HG03342 (cell line): Measurements from ENCODE around the gene FAAH2.
"Not testable (repeated sequence)": the region's sequence is repeated elsewhere in the genome, so short reads cannot be mapped to it uniquely, and the experiment has no call there.

Experiments
- ATAC-seq: cut with Tn5 transposase; IDR thresholded peaks from one replicate; pipeline ENCODE4 v1.9.1; 2021; ENCODE audit warnings: mild to moderate bottlenecking, moderate library complexity; ENCODE audit not compliant: unreplicated experiment

FAAH2 gene

GRCh38 chrX:57380026-57380796 lies 93.7 kb downstream of the FAAH2 start:
- no peak for ATAC-seq

- ATAC-seq: not testable (repeated sequence)
Measured at GRCh38 chrX:57394162-57394561, 107.7 kb downstream of the FAAH2 start.

- ATAC-seq: not testable (repeated sequence)
Measured at GRCh38 chrX:57403191-57403590, 116.7 kb downstream of the FAAH2 start.

GRCh38 chrX:57406149-57406548 lies 119.6 kb downstream of the FAAH2 start:
- ATAC-seq: no peak

- ATAC-seq: no peak
Measured at GRCh38 chrX:57417827-57418226, 131.3 kb downstream of the FAAH2 start.

- ATAC-seq: no peak
Measured at GRCh38 chrX:57422289-57422688, 135.8 kb downstream of the FAAH2 start.

GRCh38 chrX:57422790-57423189 lies 136.3 kb downstream of the FAAH2 start:
- ATAC-seq: no peak

GRCh38 chrX:57445076-57445475 lies 158.6 kb downstream of the FAAH2 start:
- no peak for ATAC-seq

GRCh38 chrX:57445832-57446231 lies 159.3 kb downstream of the FAAH2 start:
- ATAC-seq: no peak

GRCh38 chrX:57447856-57448255 lies 161.3 kb downstream of the FAAH2 start:
- ATAC-seq: no peak

GRCh38 chrX:57451426-57452020 lies 165.0 kb downstream of the FAAH2 start:
- ATAC-seq: no peak

- ATAC-seq: peak; percentile 87
Measured at GRCh38 chrX:57453901-57454300, 167.4 kb downstream of the FAAH2 start.

GRCh38 chrX:57481514-57481913 lies 195.0 kb downstream of the FAAH2 start:
- no peak for ATAC-seq

- no peak for ATAC-seq
Measured at GRCh38 chrX:57516491-57516890, 230.0 kb downstream of the FAAH2 start.

GRCh38 chrX:57519578-57520118 lies 233.1 kb downstream of the FAAH2 start:
- ATAC-seq: no peak

- no peak for ATAC-seq
Measured at GRCh38 chrX:57528670-57529255, 242.3 kb downstream of the FAAH2 start.
